Mesenteric fat pad (tissue), 1 donor: ENCODE measurements around the gene NOL4L. TPM values are rescaled to one million over a fixed set of nuclear protein-coding genes. Genes with fewer than 3 reads are reported as not detected.
"Not testable (repeated sequence)": the region's sequence is repeated elsewhere in the genome, so short reads cannot be mapped to it uniquely, and the experiment has no call there.

Experiments
- DNase-seq: peaks from one replicate; pipeline ENCODE4 v3.0.0-alpha.2; 2020; ENCODE audit warnings: low spot score
- total RNA-seq: library from RNA; stranded (reverse); fragmentation: NEBNext Ultra II Directional; extraction: Animal tissue kit (Norgen Biotek cat#: 25700); gene quantifications from one replicate; pipeline ENCODE4 v1.2.1, GENCODE V29; 2021
- donor health status: DM: yes; HTN: yes; CAD: no.

NOL4L gene
- total RNA-seq, 1 donor from 2014 or later: 21.5 TPM

DNA sequence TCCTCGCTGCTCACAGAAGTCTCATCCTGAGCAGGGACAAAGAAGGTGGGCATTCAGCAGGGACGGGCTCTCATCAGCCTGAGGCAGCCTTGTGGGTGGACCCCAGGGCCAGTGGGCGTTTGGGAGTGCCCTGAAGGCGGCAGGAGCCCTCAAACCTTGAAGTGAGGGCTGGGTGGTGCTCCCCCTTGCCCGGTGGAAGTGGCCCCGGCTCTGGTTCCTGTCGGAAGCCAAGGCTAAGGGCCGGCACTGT lies 110.5 kb downstream of the NOL4L start:
- DNase-seq: no peak

DNA sequence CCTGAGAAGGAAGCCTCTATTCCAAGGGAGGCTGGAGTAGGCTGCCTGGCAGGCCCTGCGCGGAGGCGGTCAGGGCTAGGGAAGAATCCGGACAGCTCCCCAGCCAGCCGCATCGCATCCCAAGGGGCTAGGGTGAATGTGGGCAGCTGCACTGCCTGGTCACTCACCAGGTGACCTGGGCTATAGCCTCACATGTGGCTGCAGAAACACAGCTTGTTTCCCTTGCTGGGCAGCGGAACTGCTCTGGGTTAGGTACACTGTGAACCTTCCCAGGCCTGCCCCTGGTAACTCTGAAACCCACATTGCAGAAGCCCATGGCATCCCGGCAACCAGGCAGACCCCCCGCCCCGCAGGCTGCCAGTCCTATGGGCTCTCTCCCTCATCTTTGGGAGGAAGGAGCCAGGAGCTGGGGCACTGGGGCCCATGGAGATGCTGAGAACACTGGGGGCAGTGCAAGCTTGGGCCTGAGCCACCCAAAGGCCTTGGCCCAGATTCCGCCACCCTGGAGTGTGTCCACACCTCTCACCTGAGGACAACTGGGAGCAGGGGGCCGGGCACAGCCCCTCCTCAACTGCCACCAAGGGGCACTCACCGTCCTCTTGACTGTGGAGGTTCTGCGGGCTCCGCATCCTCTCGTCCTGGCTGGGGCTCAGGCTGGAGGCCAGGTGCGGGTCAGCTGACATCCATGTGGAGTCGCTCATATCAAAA lies 111.0 kb downstream of the NOL4L start:
- DNase-seq: no peak

DNA sequence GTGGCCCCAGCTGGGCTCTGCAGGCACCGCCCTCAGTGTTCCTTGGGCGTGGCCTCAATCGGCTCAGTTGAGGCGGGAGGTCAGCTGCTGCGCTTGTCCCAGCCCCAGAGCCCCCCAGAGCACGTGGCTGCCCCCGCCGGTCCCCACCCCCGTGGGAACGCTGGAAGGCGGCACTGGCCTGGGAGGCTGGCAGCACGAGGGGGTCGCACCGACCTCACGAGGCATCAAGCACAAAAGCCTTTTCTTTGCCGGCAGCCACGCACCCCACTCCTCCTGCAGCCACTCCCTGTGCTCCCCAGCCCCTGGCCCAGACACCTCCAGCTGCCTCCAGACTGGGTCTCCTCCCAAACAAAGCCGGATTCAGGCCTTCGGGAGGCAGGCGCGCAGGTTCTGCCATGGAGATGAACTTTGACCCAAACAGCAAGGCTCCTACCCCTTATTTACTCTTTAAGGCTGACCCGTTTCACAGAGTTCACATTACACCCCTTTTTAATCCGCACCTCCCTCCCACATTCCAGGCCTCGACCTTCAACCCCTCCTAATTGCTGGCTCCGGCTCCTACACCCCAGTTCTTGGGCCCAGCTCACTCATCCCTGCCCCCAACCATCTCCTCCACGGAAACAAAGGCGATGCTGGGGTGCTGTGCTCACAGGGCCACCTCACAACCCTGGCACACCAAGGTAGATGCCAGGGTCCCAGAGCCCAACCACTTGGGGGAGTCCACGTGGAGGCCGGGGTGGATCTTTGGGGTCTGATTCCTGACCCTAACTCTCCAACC lies 111.7 kb downstream of the NOL4L start:
- no peak for DNase-seq

DNA sequence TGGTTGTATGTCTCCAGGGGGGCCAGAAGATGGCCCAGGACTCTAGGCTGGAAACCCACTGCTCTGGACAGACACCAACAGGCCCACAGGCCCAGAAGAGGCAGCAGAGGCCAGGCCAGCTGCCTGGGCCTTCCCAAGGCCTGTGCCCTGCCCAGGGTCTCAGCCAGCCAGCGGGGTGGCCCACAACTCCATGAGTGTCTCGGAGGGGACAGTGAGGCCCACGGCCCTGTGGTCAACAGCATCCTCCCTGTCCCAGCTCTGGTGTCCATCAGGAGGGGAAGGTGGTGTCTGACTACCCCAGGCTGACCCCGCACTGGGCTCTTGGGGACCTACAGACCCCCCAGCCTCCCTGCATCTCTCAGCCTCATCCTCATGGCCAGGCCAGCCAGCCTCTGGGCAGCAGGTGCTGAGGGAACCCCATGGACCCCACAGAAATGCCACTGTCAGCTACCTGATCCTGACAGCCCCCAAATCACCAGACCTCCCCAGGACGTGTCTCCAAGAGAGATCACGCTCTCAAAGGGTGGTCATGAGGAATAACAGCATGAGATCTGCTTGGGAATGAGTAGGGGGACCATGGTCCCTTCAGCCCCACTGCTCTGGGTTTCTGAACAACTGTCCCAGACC lies 112.4 kb downstream of the NOL4L start:
- no peak for DNase-seq

GRCh38 chr20:32470940-32471339 lies 114.2 kb downstream of the NOL4L start:
- no peak for DNase-seq

DNA sequence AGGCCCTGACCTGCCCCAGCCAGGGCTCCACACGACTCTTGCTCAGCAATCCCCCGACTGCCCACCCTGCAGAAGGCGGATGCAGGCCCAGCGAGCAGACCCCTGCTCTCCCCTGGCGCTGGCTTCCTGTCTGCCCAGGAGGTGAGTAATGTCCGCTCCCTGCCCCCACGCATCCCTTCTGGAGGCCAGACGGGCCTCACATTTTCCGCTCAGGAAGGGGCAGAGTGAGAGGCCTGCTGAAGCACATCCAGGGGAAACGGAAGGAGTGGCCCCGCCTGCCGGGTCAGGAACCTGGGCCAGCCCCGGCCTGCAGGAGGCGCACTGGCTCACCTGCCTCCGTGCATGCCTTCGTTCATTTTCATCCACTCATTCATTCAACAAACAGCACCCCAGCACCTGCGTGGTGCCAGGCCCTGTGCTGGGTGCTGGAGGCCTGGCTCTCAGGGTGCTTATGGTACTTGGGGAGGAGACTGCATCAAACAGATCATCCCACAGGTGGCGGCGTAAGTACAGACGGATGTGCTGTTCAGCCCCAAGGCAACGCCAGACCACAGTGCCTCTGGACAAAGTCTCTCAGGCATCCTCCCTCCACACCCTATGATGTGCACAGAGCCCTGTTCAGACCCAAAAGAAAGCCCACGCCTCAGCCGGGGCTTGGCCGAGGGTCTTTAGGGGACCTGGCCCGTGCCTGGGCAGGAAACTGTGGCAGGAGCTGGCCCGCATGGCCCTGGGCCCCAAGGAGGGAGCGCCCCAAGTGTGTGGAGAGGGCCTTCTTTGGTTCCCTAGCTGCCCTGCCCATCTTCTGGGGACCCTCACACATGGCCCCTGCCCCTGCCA lies 114.9 kb downstream of the NOL4L start:
- DNase-seq: no peak

- no peak for DNase-seq
Observed at GRCh38 chr20:32468860-32469259, 116.3 kb downstream of the NOL4L start.

GRCh38 chr20:32468313-32468640 lies 116.9 kb downstream of the NOL4L start:
- DNase-seq: no peak

- DNase-seq: no peak
Observed at GRCh38 chr20:32467506-32468312, 117.4 kb downstream of the NOL4L start.

DNA sequence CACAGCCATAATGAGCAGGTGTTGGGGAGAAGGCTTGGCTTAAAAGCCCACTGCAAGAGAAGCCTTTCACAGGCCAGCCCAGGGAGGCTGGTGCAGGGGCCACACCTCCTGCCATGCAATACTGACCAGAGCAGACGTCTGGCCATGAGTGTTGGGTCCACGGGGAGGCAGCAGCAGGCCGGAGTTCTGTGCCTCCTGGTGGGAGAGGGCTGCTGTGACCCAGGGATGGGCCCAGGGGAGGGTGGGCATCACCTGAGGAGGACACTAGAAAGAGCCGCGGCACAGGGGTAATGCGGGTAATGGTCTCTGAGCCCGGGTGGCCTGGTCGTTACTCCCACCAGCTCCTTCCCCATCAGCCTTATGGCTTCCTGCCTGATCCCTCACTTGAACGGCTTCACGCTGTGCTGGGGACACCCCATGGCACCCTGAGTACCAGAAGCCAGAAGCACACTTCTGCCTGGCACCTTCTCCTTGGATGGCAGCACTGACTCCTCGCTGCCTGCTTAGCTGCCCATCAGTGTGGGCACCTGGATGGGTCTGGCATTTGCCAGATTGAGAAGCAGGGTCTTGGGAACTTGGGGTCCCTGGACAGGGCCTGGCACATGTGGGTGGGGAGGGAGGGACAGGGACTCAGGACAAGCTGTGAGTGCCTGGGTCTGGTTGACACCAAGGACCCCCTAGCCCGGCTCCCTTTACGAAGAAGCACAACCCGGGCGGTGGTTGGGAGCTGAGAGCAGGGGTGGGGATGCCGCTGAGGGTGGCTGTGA lies 118.2 kb downstream of the NOL4L start:
- no peak for DNase-seq

- not testable (repeated sequence) for DNase-seq
Observed at GRCh38 chr20:32465901-32466675, 119.0 kb downstream of the NOL4L start.

DNA sequence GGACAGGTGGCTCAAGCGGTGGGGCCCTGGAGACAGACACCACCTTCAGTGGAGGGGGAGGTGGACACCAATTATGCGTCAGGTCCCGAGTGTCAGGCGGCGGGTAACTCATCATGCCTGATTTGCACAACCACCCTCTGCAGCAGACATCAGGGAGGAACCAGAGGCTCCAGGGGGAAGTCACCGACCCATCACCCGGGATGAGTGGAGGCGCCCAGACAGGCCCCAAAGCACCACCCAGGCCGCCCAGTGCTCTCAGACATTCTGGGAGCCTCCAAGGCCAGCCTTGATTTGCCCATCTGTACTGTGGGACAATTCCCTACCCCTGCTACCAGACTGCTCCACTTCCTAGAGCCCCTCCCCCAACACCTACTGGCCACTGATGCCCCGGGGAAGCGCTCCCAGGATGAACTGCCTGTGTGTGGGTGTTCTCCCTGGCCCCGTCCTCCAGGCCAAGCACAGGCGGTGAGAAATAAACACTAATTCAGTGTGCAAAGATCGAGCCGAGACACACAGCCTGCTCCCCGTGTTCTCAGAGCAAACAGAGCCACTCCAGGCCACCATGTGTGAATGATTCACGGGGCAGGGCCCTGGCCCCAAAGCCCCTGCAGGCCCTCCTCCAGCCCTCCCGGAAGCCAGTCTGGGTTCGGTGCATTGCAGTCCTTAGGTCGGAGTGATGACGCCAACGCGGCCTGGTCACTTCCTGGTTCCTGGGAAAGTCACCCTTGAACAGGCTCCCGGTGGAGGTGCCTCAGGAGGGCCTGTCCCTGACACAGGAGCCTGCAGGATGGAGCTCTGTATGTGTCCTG lies 119.8 kb downstream of the NOL4L start:
- no peak for DNase-seq

DNA sequence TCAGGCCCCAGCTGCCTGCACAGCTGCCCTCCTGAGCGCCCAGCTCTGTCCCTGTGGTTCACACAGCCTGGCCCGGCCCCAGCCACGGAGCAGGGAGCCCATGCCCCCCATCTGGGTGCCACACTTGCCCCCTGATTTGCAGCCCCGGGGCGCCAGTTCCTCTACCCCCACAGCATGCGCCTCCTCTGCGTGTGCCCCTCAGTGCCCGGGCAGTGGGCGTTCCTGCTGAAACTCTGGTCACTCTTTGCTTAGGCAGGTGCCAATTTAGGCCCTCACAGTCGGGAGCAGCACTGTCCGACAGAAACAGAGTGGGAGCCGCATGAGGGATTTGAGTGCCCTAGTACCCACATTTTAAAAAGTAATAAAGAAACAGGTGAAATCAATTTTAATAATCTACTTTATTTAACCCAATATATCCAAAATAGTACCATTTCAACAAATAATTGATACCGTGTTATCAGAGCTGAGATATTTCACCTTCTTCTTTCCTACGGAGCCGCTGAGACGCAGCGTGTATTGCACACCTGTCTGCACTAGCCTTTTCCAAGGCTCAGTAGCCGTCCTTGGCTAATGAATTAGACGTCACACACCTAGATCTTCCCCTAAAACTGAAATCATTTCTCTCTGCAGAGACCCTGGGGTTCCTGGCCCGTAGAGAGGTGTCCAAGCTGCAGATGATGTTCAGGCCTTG lies 120.6 kb downstream of the NOL4L start:
- no peak for DNase-seq

- DNase-seq: no peak
Observed at GRCh38 chr20:32463642-32464400, 121.3 kb downstream of the NOL4L start.

DNA sequence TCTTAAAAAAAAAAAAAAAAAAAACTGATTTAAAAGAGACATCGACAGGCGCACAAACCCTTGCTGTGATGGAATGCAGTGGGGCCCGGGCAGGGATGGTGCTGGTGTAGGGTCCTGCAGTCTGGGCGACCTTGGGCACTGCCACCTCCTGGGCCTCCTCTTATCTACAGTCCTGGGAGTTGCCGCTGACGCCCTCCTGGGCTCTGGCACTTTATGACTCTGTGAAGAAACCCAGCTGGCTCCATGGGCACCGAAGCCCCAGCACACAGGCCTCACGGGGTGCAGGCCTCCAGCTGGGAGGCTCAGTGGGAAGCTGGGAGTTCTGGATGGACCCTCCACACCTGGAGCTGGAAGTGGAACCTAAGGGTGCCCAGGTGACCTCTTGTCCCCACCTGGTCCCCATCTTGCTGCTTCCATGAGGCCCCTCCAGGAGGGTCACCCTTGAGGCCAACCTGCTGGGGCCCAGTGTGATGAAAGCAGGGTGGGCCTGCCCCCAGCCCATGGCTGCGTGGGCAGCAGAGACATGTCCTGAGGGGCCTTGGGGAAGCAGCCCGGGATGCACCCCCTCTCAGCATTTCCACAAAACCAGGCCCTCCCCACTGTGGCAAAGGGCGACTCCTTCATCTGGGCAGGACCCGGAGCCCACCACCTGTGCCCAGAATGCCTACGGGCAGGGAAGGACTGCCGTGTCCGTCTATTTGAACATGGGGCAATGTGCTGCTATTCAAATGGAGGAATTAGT lies 122.1 kb downstream of the NOL4L start:
- no peak for DNase-seq

DNA sequence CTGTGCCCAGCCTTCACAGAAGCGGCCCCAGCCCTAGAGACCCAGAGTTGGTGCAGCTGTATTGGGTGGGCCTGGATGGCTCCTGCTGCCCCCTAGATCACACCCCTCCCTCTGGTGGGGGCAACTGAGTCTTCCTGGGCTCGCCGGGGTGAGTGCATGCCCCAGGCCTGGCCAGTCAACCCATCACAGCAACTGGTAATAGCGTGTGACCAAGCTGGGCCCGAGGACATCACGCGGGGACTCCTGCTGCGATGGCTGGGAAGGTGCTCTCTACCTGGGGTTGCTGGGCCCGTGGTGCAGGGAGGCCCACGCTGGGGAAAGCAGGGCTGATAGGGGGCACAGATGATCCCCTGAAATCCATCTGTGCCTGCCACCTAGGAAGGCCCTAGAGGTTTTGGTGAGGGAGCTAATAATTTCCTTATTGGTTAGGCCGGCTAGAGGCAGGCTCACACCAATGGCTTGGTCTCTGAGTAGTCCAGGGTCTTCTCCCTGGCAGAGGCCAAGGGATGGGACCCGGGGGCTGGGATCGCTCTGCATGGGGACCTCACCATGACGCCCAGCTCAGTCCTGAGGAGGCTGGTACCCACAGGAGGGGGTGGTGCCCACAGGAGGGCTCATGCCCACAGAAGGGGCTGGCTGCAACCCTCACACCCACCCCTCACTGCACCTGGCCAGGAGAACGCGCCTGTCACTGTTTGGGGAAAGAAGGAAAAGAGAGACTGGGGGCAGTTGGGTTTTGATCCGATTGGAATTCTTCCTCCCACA lies 123.1 kb downstream of the NOL4L start:
- DNase-seq: no peak
